GM18499 (cell line): Measurements from ENCODE around the gene HS6ST2.

Source experiments
- ATAC-seq: cut with Tn5 transposase; IDR thresholded peaks from one replicate; pipeline ENCODE4 v1.9.1; 2021; ENCODE audit warnings: moderate number of reproducible peaks; ENCODE audit not compliant: insufficient read depth, unreplicated experiment

The HS6ST2 gene

DNA sequence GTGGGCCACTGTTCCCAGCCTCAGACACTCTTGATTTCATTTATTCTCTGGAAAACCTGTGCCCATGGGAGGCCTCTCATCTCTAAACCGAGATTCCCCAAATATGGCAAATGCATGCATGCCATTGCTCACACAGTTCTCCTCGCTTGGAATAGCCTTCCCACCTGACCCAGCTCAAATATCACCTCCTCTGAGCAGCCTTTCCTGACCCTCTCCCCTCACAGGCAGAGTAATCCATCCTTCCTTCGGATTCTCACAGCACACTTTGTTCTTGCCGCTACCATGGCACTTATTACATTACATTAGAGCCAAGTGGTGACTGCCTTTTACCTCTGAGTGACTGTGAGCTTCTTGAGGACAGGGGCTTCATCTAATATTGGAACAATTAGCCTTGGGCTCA, 209.5 kb downstream of the HS6ST2 start:
- ATAC-seq: no peak

- ATAC-seq: no peak
Observed at GRCh38 chrX:132748268-132748667, 210.2 kb downstream of the HS6ST2 start.

DNA sequence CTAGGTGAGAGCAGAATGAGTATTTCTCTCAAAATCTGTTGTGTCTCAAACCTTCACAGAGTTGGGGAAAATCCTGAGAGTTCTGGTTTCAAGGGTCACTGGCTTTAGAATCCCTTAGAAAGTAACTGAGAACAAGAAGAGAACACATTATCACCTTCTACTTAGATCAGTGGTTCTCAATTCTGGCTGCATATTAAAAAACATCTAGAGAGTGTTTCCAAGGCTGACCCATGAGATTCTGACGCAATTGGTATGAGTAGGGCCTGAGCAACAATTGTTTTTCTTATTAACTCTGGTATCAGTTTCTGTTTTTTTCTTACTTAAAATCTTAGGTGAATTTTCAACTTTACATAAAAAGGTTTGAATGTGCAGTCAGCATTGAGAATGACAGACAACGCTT, 212.8 kb downstream of the HS6ST2 start:
- no peak for ATAC-seq

DNA sequence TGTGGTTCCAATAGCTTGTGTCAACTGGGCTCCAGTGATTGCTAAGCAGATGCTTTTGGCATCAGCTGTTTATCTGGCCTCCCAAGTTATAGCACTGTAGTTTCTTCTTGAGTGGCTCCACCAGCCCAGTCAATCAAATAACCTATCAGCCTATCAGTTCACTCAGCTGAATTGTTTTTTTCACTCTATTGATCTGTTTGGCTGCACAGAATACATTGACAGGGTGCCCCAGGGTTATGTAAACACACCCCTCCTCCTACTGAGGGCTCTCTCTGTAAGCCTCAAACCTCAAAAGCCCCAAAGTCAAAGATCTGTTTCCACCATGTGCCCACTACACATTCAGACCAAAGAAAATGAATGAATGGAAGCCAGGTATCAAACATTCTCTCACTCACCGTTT, 214.0 kb downstream of the HS6ST2 start:
- no peak for ATAC-seq

- ATAC-seq: no peak
Observed at GRCh38 chrX:132743086-132743485, 215.3 kb downstream of the HS6ST2 start.

- no peak for ATAC-seq
Observed at GRCh38 chrX:132742246-132742645, 216.2 kb downstream of the HS6ST2 start.

GRCh38 chrX:132741689-132742088, 216.7 kb downstream of the HS6ST2 start:
- no peak for ATAC-seq

- ATAC-seq: no peak
Observed at GRCh38 chrX:132740316-132741123, 217.9 kb downstream of the HS6ST2 start.

DNA sequence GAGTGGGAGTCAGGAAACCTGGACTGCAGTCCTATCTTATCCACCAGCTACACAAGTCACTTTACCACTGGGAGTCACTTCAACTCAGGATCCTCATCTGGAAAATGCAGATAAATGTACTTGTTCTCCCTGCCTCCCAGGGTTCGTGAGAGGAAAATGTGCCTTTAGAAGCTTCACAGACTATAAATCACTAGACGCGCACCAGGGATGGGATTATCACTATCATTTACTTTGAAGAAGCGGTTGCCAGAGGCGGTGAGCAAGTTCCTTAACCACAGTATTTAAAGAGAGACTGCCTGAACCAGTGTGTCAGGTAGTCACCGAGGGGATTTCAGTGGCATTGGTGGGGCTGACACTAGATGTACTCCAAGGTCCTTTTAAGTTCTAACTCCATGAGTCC, 219.5 kb downstream of the HS6ST2 start:
- ATAC-seq: no peak

- no peak for ATAC-seq
Observed at GRCh38 chrX:132737743-132738142, 220.7 kb downstream of the HS6ST2 start.

DNA sequence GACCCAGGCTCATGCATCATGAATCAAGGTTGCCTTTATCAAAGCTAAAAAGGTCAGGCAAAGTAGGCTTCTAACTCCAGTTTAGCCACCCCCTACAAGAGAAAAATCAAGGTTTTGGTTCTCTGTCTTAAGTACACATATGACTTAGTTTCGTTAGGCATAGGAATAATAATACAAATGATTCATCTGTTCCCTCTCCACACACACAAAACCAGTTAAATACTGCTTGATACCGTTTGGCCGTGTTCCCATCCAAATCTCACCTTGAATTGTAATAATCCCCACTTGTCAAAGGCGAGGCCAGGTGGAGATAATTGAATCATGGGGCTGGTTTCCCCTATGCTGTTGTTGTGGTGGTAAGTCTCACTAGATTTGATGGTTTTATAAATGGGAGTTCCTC, 226.2 kb downstream of the HS6ST2 start:
- ATAC-seq: no peak

DNA sequence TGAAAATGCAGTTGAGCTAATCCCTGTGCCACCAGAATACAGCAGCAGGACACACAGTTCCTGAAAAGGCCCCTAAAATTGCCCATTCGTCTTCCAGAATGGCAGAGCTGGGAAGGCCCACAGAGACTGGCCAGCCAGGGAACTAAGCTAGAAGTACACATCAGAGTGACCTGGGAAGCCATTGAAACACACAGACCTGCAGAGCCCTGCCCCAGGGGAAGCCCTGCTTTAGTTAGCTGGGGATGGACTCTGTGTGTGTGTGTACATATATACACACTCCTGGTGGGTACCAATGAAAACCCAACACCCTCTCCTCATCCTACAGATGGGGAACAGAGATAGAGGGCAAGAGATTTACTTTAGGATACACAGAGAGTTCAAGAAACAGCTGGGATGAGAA, 227.7 kb downstream of the HS6ST2 start:
- ATAC-seq: no peak

GRCh38 chrX:132730266-132730665, 228.2 kb downstream of the HS6ST2 start:
- ATAC-seq: no peak

DNA sequence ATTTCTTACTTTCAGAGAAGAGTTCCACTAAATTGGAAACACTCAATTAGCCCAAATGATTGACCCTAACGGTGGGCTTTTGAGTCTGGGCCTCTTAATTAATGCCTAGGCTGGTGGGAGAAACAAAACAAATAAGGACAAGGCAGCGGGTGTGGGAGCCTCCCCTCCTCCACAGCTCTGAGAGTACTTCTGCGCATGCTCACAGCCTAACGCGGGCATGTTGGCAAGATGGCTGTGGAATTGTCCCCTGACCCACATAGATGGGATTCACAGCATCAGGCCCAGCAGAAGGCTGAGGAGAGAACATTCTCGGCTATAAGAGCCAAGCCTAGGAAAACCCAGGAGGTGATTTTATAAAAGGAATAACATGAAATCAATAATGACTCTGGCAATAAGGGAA, 230.1 kb downstream of the HS6ST2 start:
- no peak for ATAC-seq

GRCh38 chrX:132718431-132718958, 239.9 kb downstream of the HS6ST2 start:
- ATAC-seq: no peak

DNA sequence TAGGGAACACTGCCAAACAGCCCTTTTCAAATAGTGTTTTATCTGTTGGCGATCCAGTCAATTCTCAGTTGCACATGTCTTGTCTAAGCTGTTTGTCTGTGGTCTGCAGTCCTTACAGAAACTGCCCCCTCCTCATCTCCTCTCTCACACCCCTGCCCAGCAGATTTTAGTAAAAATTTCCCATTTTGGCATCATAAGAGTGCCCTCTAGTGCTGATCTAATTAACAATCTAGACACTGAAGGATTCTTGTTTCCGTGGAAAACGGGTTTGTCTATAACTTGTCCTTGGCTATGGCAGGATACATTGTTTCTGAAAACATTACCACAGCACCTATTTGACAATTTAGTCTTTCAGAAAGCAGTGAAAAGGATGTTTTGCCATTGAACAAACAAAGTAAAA, 242.4 kb downstream of the HS6ST2 start:
- no peak for ATAC-seq

DNA sequence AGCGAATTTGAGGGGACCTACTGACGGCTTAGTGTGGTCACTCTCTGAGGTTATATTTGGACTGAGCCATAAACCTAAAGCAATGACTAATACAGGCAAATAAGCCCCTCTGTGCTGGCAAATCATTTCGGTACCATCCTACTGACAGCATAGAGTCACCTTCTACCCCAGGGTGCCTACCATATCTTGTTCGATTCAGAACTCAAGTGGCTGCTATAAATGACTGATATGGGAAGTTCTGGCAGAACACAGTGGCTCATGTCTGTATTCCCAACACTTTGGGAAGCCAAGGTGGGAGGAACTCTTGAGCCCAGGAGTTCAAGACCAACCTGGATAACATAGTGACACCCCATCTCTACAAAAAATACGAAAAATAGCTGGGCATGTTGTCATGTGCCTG, 243.5 kb downstream of the HS6ST2 start:
- no peak for ATAC-seq

- ATAC-seq: no peak
Observed at GRCh38 chrX:132712350-132712749, 246.1 kb downstream of the HS6ST2 start.

- ATAC-seq: no peak
Observed at GRCh38 chrX:132710656-132711155, 247.7 kb downstream of the HS6ST2 start.

- no peak for ATAC-seq
Observed at GRCh38 chrX:132708529-132708928, 249.9 kb downstream of the HS6ST2 start.

DNA sequence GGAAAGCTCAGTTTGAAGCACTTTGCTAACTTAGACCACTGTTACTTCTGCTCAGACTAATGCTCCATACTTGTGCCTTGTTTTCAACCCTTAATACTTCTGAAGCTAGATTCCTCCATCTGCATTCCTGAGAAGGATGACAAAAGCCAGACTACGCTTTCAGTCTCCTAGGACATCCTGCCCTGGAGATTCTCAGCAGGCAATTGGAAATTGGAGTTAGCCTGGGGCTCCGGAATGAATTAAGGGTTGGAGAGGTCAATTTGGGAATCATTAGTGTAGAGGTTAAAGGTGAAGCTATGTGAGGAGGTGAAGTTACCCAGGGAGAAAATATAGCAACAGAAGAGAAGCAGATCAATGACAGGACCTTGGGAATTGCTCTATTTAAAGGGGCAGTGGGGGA, 253.7 kb downstream of the HS6ST2 start:
- no peak for ATAC-seq

GRCh38 chrX:132694382-132694781, 264.0 kb downstream of the HS6ST2 start:
- ATAC-seq: no peak
